ENCODE measurements around the gene CBFA2T3.

CBFA2T3 gene

DNA sequence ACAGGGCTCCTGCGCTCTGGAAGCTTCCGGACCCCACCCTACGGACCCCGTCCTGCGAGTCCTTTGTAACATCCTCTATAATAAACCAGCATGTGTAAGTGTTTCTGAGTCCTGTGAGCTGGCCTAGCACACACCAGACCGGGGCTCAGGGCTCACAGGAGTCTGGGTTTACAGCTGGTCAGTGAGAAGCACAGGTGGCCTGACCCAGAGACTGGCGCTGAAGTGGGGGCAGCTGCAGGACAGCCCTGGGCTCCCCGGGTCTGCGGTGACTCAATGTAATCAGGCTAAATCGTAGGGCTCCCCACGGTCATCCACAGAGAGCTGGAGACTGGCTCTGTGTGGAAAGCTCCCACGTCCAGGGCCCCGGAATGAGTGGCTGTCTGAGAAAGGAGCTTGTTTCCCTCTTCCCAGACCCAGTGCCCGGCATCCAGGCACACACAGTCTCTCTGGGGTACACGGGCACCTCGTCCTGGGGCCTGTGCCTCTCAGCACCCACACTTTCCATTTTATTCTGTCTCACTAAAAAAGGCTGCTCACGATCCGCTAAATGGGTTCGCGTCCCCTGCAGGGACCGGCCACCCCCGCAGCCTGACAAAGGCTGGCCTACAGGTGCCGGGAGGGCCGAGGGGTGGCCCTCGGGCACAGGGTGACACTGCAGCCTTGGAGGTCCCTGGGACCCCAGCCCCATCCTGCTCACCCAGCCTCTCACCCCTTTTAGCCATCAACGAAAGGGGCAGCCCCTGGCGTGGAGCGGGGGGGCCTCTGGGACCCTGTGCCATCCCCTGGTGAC is 18.9 kb upstream of the CBFA2T3 start:
- DNase-seq (ENCODE audit: low read depth), result no peak

DNA sequence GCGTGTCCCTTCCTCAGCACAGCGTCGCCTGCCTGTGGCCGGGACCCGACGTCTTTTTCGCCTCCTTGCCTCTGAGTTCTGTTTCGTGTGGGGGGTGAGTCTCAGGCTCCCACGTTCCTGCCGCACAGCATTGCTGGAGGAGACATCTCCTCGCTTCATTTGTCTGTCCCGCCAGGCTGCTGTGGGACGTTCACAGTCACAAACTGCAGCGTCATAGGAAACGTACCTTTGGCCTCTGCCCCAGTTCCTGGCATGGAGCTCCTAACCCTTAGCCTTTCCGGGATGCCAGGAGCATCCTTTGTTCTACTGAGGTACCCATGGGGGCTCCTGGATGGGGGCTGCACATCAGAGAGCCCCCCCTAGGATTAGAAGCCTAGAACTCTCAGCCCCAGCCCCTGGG is 18.2 kb upstream of the CBFA2T3 start:
- no peak for DNase-seq (ENCODE audit: low read depth)

- DNase-seq (ENCODE audit: low read depth), result no peak
These were observed 17.7 kb upstream of the CBFA2T3 start for GRCh38 chr16:88994695-88995094.

GRCh38 chr16:88993946-88994600 is 17.1 kb upstream of the CBFA2T3 start:
- no peak for DNase-seq (ENCODE audit: low read depth)

- DNase-seq (ENCODE audit: low read depth), result no peak
These were observed 16.3 kb upstream of the CBFA2T3 start for GRCh38 chr16:88993166-88993761.

- DNase-seq (ENCODE audit: low read depth), result no peak
These were observed 15.6 kb upstream of the CBFA2T3 start for GRCh38 chr16:88992351-88993165.

DNA sequence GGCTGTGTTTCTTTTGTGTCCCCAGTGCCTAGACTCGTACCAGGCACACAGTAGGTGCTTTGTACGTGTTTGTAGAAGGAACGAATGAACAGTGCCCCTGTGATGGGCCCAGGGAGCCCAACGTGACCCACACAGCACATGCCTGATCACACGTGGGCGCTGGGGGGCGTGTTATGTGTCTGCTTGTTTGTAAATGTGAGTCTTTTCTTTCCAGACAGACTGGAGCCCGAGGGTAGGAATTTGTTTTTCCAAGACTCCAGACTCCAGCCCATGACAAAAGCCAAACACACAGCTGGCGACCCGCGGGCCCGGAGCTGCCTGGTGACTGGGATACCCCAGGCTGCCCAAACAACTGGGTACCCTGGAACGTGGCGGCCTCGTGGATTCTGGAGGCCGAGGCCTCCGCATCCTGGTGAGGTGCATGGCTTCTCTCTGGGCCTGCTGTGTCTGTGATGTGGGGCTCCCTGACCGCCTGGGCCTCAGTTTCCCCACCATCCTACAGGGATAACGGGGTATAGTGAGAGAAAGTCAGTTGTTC is 14.9 kb upstream of the CBFA2T3 start:
- peak; percentile 9 for DNase-seq (ENCODE audit: low read depth)

DNA sequence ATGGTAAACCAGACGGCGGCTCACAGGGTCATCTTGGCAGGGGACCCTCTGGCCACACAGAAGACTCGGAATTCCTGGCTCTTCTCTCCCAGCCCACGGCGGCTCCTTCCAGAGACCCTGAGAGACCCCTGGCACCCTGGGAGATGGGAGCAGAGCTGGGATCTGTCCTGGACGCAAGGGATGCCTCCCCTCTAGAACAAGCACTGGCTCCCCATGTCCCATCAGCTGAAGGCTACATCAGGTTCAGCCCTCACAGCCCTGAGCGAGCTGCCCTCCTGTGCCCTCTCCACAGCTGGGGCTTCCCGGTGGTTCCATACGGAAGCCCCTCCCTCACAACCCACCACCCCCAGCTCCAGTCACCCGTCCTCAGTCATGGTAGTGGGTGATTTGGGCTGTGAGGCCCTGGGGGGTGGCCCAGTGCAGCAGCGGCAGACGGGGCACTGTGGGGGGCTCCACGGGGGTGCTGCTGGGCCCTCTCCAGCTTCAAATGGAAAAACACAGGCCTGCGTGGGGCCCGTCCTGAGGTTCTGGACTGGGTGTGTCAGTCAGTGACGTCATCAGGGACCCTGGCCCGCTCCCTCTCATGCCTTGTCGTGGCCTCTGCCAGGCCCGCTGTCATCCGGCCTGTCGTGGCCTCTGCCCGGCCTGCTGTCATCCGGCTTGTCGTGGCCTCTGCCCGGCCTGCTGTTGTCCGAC is 13.0 kb upstream of the CBFA2T3 start:
- DNase-seq (ENCODE audit: low read depth), result no peak

GRCh38 chr16:88988980-88989811 is 12.2 kb upstream of the CBFA2T3 start:
- no peak for DNase-seq (ENCODE audit: low read depth)

- DNase-seq (ENCODE audit: low read depth), result no peak
These were observed 8.5 kb upstream of the CBFA2T3 start for GRCh38 chr16:88985521-88985920.

DNA sequence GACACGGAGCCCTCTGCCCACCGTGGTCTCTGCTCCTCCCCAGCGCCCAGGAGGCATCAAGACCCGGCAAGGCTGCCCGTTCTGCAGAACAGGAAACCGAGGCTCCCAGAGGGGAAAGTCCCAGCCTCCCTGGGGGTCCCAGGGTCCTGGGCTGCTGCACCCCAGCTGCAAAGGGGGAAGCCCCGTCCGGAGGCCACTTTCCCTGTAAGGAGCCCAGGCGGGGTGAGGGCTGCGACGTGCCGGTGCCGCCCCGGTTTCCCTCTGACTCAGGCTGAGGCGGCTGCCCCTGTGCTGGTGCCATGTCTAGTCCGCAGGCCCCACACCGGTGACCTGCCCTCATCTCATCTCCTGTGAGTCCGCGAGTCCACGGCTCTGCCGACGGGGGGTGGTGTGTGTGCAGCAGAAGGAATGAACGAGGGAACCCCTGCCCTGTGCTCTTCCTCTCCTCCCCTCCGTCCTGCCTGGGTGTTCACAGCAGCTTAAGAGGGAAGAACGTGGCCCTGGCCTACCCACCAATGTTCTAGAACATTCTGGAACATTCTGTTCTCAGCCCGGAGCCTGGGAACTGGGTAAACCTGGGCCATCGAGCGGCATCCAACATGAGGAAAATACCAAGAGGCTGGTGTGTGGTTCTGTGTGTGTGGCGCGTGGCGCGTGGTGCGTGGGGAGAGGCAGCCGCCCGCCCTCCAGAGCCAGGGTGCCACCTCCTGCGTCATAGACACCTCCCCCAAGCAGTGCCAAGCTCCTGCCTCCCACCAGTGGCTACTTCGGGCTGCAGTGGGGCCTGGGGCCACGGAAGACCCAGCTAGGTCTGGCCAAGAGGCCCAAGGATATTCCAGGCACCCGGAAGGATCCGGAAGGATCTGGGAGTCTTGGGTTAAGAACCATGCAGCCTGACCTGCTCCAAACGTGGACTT is 7.0 kb upstream of the CBFA2T3 start:
- DNase-seq (ENCODE audit: low read depth), result no peak

DNA sequence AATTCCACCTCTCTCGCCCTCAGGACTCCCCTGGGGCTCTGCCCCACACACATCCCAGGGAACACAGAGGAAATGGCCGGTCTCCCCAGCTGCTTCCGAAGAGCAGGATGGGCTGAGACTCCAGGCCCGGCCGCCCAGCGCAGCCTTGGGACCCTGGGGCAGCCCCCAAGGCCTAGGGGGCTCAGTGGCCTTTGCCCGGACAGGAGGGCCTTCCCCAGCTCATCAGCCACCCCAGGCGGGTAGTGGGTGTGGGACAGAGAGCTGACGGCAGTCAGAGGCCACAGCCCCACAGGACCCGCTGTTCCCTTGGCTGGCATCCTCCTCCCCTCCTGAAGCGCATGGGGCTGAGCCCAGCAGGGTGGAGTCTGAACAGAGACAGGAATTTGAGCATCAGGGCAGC is 6.2 kb upstream of the CBFA2T3 start:
- no peak for DNase-seq (ENCODE audit: low read depth)

DNA sequence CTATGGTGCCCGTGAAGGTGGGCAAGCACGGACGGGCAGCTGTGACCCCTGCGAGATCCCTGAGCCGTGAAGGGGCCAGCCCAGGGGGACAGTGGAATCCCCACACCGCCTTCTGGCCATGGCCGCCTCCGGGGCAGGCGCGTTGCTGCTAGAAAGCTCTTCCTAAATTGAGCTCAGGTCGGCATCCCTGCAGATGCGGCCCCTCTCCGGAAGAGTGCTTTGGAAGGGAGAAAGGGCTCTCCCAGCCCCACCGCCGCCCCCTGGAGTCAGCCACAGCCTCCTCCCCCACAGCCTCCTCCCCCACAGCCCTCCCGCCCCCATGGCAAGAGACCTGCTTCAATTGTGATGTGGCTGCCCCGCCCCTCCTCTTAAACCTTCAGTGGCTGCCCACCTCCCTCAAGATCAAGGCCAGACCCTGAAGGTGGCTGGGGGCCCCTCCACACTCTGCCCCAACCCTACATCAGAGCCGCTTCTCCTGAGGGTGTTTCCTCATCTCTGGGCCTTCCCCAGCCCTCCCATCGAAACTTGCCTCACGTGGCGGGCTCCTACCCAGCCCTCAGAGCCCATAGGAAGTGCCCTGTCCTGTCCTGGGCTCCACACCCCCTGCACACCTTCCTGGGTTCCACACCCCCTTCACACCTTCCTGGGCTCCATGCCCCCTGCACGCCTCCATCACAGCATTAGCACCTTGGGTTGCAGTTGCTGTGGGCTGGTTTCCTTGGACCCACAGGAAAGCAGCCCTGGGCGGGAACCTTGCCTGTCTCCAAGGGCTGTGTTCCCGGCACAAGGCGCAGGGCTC is 5.5 kb upstream of the CBFA2T3 start:
- no peak for DNase-seq (ENCODE audit: low read depth)

- no peak for DNase-seq (ENCODE audit: low read depth)
These were observed 2.5 kb upstream of the CBFA2T3 start for GRCh38 chr16:88979353-88980015.

GRCh38 chr16:88978608-88979346 is 1.8 kb upstream of the CBFA2T3 start:
- no peak for DNase-seq (ENCODE audit: low read depth)

DNA sequence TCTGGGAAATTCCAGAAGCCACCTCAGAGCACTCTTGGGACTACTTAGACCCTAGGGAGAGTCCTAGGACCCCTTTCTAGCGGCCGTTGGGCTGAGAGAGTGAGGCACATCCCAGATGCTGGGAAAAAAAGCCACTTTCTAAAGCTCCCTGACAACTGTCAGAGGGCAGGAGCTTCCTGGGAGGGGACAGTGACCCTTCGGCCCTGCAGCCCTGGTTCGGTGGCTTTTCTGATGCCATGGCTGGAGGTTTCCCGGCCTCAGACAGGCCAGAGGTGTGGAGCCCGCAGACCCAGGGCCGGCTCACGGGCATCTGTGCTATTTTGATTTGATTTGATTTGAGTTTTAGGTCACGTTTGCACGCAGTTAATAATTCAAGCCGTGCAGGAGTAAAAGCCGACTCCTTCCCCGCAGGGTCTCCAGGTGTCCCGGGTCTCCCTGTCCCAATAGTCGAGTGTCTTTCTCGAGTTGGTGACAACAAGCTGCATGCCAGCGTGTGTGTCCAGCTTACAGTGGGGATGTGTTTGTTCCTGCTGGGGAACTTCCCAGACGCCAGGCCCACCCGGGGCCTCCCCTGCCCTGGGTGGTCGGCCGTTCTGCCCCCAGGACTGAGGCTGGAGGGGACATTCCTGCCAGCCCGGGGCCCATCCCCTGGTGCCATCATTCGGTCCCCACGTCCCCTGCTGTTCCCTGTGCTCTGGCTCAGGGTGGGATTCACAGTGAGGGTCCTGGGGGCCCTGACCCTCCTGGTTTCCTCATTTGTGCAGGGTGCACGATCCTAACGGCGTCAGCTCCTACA is 1.0 kb upstream of the CBFA2T3 start:
- DNase-seq (ENCODE audit: low read depth), result no peak

Measured in EH (cell line).